HG03575 (cell line): Measurements from ENCODE around the gene HRAS.

Source experiments
- ATAC-seq: cut with Tn5 transposase; IDR thresholded peaks from one replicate; pipeline ENCODE4 v1.9.1; 2021; ENCODE audit not compliant: unreplicated experiment, insufficient number of reproducible peaks, low FRiP score; ENCODE audit errors: extremely low read depth

The HRAS gene

DNA sequence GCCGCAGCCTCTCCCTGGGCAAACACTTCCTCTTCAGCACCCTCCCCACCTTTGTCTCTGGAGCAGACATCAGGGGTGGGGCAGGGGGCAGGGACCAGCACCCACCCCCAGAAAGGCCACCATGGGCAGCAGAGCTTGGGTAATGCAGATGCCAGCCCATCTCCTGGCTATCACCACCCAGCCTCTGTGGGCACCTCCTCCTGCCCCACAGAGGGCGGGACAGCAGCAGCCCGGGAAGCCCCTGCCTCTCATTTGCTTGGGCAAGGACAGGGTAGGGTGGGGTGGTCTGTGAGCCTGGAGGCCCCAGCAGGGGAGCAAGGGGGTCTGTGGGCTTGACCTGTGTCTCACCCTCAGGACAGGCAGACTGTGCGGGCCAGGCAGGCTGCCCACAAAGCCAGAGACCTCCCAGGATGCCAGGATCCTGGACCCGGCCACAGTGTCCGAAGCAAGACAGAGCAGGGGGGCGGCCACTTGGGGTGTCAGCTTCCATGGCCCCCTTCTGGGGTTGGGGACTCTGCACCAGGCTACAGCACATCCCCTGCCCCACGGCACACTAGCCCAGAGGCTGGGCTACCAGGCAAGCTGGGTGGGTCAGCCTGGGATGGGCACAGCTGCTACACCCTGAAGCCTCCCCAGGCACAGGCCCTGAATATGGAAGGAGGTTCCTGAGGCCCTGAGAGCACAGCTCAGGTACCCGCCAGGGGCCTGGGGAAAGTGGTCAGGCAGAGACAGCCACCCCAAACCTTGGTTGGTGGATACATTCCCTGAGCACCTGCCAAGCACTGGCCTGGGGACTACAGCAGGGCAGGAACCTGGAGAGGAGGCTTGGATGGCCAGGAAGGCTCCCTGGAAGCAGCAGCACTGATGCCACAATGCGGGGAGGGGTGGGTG lies 32.8 kb downstream of the HRAS start:
- no peak for ATAC-seq

DNA sequence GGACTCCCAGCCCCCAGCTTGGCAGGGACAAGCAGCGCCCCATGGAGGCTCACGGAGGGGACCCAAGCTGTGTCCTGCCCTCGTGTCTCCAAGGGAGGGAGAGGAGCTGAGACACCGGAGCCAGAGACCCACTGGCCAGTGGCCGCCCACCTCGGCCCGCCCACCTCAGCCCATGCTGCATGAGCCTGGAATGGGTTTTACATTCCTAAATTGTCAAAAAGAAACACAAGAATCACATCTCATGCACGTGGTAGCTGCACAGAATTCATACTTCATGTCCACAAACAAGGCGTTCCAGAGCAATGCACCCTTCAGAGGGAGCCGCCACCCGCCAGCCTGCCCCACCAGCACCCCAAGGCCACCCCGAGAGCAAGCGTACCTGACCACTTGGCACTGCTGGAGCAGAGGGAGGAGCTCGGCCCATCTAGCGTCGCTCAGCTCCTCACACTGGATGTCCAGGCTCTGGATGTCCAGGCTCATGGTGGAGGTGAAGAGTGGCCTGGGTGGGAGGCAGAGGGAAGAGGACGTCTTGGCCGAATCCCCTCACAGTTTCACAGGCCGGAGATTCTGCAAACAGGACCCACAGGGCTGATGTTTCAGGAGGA lies 33.6 kb downstream of the HRAS start:
- no peak for ATAC-seq

DNA sequence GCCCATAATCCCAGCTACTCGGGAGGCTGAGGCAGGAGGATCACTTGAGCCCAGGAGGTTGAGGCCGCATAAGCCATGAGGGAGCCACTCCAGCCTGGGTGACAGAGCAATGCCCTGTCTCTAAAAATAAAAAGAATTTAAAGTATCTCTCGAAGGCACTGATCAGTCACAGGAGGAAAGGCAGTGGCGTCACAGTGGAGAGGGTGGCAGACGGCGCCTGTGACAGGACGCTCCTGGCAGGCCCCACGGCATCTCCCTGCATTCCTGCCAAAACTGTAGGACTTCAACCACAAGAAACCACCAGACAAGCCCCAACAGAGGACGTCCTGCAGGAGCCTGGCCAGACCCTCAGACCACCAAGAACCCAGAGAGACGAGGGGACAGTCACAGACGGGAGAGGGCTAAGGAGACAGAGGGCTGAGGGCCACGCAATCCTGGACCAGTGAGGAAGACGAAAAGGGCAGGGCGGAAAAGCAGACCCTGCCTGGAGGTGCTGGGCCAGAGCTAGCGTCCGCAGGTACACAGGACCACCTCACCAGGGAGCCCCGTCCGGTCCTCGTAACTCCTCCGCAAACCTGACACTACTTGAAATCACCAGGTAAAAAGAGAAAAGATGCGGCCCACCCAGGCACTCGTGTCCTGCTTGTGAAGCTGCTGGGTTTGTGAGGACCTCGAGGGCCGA lies 34.2 kb downstream of the HRAS start:
- no peak for ATAC-seq

DNA sequence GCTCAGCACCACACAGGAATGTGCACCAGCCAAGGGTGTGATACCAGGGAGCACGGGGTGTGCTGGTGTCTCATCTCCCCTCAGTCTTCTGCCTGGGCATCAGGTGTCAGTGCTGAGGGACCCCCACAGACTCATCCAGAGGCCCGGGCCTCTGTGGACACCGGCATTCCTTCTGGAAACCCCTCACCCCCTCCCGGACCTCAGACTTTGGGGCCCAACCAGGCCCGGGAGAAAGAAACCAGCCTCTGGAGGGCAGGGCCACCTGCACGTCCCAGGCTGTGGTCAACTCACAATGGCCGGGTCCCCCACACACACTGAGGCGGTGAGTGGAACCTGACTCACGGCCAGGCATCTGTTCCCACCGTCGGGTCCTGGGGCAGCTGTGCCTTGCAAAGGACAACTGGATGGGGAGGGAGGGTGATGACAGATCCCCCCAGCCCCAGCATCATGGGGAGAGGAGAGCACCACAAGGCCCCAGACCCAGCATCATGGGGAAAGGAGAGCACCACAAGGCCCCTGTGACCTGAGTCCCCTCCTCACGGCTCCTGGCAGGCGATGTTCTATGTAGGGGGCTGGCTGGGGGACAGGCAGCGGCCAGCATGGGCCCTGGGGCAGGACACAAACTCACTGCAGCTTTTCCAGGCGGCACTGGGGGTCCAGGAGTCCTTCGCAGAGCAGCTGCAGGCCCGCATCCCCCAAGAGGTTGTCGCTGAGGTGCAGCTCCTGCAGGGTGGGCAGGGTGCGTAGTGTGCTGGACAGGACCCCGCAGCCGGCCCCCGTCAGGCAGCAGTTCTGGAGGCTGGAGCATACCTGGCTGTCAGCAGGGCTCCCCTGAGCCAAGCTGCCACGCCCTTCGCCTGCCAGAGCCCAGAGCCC lies 35.9 kb downstream of the HRAS start:
- ATAC-seq = no peak

DNA sequence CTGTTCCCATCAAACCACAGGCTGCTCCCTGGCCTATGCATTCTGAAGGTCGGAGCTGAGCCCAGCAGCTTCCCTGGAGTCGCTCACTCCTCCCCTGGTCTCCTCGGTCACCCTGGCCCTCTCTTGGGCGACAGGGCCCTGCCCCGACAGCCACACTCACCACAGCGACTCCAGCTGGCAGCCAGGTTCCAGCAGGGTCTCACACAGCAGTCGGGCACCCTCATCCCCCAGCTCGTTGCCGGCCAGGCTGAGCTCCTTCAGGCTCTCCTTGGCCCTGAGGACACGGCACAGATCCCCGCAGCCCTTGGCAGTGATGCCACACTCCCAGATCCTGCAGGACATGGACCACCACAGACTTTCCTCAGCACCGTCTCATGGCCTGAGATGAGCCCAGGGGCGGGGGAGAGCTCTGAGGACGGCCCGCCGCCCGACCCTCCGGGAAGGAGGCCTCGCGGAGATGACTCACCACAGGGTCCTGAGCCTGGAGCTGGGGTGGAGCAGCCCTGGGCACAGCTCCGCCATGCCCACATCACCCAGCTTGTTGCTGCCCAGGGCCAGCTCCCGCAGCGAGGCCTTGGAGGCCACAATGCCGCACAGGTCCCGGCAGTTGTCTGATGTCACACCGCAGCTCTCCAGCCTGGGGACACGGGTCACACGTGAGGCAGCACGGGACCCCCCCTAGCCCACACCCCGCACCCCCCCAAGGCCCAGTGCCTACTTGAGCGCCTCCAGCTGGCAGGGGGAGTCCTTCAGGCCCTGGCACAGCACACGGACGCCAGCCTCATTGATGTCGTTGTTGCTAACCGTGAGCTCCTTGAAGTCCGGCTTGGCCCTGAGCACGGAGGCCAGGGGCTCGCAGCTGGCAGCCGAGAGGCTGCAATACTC lies 36.8 kb downstream of the HRAS start:
- ATAC-seq = no peak

DNA sequence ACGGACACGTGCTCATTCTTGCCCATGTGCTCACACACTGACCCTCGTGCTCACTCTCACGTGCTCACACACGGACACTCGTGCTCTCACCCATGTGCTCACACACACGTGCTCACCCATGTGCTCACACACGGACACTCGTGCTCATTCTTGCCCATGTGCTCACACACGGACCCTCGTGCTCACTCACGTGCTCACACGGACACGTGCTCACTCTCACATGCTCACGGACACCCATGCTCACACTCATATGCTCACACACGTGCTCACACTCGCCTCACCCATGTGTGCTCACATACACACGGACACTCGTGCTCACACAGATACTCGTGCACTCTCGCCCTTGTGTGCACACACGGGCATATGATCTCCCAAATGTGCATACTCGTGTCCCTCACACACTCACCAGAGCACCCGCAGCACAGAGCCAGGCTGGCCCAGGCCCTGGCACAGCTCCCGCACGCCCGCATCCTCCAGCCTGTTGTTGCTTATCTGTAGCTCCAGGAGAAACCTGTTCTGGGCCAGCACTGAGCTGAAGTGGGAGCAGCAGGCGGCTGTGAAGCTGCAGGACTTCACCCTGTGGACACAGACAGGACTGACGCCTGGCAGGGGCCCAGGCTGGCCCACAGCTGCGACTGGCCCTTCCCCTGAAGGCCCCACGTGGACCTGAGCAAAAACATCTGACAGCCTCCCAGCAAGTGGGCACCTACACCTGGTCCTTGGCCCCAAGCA lies 37.6 kb downstream of the HRAS start:
- ATAC-seq = no peak

DNA sequence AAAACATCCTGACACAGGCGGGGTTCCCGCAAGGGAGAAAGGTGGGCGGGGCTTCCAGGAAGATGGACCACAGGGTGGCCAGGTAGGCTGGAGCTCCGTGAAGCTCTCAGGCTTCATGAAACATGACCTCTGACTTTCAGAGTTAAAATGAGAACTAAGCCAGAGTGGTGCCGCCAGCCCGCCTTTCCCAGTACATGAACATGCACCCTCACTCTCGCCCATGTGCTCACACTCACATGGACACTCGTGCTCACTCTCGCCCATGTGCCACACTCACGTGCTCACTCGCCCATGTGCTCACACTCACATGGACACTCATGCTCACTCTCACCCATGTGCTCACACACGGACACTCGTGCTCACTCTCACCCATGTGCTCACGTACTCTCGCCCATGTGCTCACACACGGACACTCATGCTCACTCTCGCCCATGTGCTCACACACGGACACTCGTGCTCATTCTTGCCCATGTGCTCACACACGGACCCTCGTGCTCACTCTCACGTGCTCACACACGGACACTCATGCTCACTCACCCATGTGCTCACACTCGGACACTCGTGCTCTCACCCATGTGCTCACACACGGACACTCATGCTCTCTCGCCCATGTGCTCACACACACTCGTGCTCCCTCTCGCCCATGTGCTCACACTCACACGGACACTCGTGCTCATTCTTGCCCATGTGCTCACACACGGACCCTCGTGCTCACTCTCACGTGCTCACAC lies 38.4 kb downstream of the HRAS start:
- ATAC-seq = no peak

DNA sequence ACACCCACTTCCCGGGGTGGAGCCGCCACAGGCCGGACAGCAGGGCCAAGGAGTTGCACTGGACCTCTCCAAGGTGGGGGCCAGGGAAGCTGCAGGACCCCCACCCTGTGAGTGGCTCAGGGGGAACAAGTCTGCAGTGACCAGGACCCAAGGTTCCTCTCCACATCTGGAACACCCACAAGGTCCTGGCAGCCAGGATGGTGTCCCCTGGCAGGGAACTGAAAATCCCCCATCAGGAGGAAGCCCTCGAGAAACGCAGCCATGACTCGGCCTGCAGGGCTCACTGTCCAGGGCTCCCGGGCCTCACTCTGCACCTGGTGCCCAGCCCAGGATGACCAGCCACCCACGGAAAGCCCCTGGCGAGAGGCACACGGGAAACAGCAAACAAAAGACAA lies 39.8 kb downstream of the HRAS start:
- ATAC-seq = no peak

DNA sequence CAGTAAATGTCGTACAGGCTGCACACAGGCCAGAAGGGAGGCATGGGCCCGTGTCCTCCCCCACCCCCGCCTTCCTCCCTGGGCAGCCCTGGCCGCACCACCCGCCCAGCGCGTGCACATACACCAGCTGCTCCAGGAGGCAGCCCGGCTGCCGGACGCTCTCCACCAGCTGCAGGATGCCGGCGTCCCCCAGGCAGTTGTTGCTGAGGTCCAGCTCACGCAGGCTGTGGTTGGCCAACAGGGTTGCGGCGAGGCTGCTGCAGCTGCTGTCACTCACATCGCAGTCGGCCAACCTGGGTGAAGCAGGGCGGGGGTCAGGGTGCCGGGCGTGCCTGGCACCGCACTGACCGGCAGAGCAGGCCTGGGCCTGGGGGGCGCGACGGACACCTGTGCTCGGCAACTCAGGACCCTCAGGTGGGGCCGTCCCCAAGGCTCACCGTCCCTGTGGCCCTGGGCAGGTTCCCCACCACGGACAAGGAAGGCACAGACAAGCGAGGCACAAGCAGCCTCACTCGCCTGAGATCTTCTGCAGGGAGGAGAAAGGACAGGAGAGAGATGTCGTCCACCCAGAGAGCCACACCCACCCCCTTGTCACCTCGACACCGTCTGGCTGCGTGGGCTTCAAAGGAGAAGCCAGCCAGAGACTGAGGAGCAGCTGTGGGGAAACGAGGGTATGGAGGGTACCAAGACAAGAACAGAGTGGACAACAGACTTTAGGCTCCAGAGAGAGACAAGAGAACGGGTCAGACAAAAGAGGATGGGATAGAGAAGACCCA lies 40.4 kb downstream of the HRAS start:
- ATAC-seq = no peak

DNA sequence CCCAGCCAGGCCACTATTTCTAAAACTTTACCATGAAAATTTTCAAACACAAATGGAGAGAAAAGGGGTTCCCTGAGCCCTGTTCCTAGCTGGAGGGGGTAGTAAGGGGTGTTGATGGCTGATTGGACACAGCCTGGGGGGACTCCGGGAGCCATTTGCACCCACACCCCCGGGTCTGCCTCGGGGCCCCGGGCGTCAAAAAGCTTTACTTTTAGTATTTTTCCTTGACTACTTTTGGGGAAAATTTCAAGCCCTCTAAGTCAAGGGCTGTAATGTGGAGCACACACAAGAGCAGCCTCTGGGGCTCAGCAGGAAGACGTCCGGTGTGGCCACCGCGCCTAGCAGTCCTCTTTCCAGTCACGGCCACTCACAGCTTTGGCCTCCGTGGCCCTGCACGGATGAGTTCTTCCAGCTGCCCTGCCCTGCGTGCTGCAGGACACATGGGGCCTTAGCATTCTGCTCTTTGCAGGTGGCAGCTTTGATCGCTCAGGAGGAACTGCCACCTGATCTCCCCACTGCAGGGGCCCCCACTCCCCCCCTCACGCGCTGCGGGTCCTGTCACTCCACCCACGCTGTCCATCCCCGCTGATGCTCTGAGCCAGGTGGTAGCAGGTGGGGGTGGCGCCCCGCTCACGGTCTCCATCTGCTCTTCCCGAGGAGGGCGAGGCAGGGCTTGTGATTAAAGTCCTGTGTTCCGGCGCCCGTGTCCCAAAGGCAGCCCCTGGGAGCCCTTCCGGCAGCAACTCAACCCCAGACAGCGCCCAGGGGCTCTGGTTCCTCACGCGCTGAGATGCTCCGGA lies 42.7 kb downstream of the HRAS start:
- no peak for ATAC-seq

DNA sequence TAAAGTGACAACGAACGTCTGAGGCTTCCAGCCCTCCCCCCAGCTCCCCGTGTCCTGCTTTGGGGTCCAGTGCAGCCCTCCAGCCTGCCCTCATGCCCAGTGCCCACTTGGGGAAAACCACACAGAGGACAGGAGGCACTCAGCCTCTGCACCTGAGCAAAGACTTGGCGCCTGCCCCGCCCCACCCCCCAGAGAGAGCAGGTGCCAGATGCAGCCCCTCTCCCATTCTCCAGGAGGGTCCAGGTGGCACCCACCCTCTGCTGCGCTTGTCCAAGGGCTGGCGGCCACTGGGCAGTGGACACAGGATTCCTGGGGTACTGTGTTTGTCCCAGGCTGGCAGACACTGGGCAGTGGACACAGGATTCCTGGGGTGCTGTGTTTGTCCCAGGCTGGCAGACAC lies 44.0 kb downstream of the HRAS start:
- no peak for ATAC-seq

DNA sequence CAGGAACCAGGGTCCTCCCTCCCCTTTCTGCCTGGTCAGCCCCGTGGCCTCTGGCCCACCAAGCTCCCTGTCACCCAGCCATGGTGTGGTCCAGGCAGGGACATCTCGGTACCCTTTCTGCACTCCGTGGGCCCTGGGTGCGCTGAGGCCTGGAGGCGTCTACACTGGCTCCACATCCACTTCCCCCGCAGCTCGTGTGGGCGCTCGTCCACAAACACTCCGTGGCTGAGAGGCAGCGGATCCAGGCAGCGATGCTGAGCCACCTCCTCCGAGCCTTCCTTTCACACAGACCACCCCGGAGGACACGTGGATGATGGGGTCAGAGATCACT lies 44.5 kb downstream of the HRAS start:
- no peak for ATAC-seq

DNA sequence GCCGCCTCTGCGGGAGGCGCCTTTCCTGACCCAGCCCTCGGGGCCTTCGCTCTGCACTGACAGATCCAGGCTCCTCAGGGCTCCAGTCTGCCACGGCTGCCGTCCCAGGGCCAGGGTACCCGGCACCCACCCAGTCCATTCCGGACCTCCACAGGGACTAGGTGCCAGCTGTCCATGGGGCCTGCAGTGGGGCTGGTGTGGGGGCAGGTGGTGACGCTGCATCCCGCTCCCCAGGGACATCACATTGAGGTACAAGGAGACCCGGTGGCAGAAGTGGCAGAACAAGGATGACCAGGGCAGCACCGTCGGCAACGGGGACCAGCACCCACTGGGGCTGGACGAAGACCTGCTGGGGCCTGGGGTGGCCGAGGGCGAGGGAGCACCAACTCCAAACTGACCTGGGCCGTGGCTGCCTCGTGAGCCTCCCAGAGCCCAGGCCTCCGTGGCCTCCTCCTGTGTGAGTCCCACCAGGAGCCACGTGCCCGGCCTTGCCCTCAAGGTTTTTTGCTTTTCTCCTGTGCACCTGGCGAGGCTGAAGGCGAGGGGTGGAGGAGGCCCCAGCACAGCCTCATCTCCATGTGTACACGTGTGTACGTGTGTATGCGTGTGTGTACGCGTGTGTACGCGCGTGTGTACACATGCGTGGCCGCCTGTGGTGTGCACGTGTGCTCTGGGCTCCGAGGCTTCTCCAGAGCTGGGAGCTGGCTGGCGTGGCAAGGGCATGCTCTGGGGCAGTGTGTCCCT lies 45.0 kb downstream of the HRAS start:
- ATAC-seq = no peak

DNA sequence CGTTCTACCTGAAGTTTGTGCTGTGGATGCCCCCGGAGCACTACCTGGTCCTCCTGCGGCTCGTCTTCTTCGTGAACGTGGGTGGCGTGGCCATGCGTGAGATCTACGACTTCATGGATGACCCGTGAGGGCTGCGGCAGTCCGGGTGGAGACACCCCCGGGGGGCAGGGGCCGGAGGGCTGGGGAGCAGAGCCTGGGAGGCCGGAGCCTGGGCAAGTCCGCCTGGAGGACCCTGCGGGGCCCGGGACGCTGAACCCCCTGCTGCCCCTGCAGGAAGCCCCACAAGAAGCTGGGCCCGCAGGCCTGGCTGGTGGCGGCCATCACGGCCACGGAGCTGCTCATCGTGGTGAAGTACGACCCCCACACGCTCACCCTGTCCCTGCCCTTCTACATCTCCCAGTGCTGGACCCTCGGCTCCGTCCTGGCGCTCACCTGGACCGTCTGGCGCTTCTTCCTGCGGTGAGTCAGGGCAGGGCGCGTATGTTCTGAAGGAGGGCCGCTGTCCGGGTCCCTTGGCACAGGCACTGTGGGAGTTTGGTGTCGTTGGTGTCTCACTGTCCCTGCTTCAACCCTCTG lies 45.7 kb downstream of the HRAS start:
- ATAC-seq = no peak

DNA sequence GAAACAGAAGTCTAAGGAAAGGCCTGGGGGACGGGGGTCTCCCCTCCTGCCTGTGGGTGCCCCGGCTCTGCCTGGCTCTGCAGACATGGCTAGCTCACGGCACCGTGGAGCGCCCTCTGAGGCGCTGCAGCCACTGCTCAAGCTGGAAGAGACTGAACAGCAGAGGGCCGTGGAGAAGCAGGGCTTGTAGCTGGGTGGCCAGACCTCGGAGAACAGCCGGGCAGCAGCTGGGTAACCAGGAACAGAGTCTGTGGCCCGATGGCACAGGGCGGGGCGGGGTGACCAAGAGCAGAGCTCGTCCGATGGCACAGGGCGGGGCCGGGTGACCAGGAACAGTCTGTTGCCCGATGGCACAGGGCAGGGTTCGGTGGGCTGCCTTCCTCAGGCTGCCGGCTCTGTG lies 46.4 kb downstream of the HRAS start:
- no peak for ATAC-seq
